Mesodermal cell (in vitro differentiated cells): ENCODE measurements around the gene DLGAP4.

Experiments
- H3K27ac ChIP-seq: 2 replicates; pipeline ENCODE4 v1.7.0; 2013; ENCODE audit warnings: mild to moderate bottlenecking, low read depth, low read length, moderate library complexity; ENCODE audit not compliant: severe bottlenecking
- H3K36me3 ChIP-seq: 2 replicates; pipeline ENCODE4 v1.7.1; 2013; ENCODE audit warnings: mild to moderate bottlenecking, low read length, moderate library complexity; ENCODE audit not compliant: control insufficient read depth, insufficient read depth
- H3K4me1 ChIP-seq: one replicate; pipeline ENCODE4 v1.7.1; 2013; ENCODE audit warnings: mild to moderate bottlenecking, low read length; ENCODE audit not compliant: insufficient read depth, control insufficient read depth, poor library complexity, severe bottlenecking
- H3K4me3 ChIP-seq: 2 replicates; pipeline ENCODE4 v1.7.0; 2013; ENCODE audit warnings: low read length, control low read depth, mild to moderate bottlenecking; ENCODE audit not compliant: insufficient read depth, poor library complexity, severe bottlenecking; ENCODE audit errors: extremely low read depth
- H3K9me3 ChIP-seq: 2 replicates; pipeline ENCODE4 v1.7.1; 2013; ENCODE audit warnings: mild to moderate bottlenecking, low read length, moderate library complexity; ENCODE audit not compliant: control insufficient read depth
- WGBS, 2 experiments: methylation state at CpG; one replicate each; pipeline ENCODE4 v1.1.5; 2013; ENCODE audit warnings: missing lambda C conversion rate in 2 of 2; ENCODE audit not compliant: insufficient coverage in 2 of 2; 5-methylcytosine and 5-hydroxymethylcytosine counted together

Gene DLGAP4

DNA sequence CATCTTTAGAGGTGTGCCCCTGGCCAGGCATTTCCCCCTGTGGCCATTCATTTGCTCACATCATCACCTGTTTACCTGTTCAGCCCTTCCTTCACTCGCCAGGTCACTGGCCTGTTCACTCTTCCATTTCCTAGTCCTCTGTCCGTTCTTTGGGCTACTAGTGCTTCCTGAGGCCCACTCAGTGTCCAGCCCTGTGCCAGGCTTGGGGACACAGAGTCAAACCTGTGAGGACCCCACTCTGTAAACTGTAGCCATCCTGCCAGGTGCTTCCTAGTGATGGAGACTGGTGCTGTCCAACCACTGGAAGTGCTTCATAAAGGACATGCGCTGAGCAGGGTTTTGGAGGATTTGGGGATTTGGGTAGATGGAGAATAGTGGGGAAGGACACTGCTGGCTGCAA lies 3.5 kb downstream of the DLGAP4 start:
- Histone ChIP-seq H3K4me1 (peaks cover 5% of the 10 kb centered on the region), H3K9me3 (no peaks in the 10 kb centered on the region), H3K27ac (no peak overlapping the region), H3K4me3 (no peak overlapping the region), H3K36me3 (no peaks in the 10 kb centered on the region)
- 90 to 93% methylated on average over 2 to 3 of the region's 3 CpGs for WGBS, 2 experiments

DNA sequence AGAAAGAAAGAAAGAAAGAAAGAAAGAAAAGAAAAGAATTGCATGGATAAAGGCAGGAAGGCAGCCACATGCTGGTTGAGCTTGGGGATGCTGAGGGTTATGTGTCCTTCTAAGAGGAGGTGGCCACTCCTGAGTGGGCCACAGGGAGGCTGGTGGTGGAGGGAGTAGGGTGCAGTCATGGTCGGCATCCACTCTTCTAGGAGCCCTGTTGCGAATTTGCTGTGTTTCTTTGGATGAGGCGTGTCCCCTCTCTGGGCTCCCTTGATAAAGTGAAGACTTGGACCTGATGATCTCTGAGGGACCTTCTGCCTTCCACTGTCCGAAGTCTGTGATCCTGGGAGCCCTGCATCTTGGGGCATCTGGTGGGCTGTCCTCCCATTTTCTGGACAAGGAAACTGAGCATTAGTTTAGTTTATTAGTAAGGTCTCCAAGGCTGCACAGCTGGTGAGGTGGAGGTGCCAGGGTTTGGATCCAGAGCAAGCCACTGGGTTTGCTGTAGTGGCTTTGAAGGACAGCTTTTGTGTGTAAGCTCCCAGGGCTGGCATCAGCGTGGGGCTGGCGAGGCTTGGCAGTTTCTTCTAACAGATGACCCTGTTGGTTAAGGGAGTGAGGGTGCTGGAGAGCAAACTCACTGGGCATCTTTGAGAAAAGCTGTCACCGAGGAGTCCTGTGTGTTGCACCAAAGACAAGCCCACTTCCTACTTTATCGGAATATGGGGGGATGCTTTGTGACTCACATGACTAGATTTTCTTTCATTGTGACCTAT lies 4.3 kb downstream of the DLGAP4 start:
- Histone ChIP-seq H3K4me1 (peaks cover 5% of the 10 kb centered on the region), H3K27ac (no peak overlapping the region), H3K4me3 (no peak overlapping the region), H3K36me3 (no peaks in the 10 kb centered on the region), H3K9me3 (no peaks in the 10 kb centered on the region)
- 81 to 84% methylated on average over 7 of the region's 8 CpGs for WGBS, 2 experiments

DNA sequence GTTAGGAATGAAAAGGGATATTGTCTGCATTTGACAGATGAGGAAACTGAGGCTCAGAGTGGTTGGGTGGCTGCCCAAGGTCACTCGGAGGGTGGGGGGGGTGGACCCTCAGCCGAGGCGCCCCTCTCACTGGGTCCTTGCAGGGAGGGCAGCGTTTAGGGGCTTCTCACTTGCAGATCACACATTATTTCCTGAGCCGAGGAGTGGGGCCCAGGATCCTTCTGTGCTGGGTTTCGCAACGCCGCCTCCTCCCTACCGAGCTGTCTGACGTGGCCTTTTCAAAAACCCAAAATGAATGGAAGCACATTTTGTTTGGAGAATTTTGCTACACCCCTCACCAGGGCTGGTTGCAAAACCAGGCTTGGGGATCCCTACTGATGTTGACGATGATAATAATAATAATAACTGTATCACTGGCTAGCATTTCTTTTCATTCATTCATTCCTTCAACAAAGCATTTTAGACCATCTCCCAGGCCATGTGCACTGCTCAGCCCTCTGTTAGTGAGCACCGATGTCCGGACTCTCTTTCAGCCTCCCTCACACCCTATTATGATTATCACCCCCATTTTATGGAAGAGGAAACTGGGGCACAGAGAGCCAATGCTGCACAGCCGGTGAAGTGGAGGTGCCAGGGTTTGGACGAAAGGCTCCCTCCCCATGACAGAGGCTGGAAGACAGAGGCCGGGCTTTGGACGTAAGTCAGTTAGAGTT lies 5.2 kb downstream of the DLGAP4 start:
- 85 to 90% methylated on average over 9 to 13 of the region's 17 CpGs for WGBS, 2 experiments
- Histone ChIP-seq H3K4me3 (no peak overlapping the region), H3K27ac (no peak overlapping the region), H3K9me3 (no peaks in the 10 kb centered on the region), H3K36me3 (no peaks in the 10 kb centered on the region), H3K4me1 (peaks cover 5% of the 10 kb centered on the region)

DNA sequence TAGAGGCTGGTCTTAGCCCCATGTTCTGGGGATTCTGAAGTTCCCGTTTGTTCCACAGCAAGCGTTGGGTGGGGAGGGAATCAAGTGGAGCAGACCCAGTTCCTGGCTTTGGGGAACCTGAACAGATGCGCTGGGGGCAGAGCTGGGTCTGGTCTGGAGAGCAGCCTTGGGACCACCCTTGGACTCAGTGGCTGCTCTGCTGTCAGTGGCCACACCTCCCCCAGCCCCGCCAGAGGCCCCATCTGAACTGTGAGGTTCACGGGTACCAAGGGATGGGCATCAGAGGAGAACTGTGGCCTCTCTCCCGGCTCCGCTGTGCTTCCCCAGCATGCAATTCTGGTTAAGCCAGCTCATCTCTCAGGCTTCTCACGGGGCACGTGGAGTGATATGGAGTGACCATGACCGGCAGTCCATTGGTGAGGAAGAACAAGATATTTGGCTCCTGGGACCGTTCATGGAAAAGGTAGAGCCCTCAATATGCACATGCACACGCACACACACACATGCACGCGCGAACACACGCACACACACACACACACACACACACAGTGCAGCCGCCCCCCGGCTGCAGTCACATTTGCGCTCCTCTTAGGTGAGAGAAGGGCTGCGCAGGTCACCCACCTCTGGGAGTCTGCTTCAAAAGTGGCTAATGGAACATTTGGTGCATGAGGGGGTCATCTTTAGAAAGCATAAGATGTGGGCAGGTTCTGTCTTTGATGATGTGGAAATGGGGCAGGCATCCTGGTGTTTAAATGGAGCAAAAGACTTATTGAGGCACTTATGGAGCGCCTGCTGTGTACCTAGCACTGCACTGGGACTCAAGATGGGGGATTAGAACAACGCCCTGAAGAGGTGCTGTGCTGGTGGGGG lies 6.0 kb downstream of the DLGAP4 start:
- no peaks in the 10 kb centered on the region for H3K9me3 ChIP-seq
- H3K4me1 ChIP-seq = no peaks in the 10 kb centered on the region
- no peak overlapping the region for H3K27ac ChIP-seq
- H3K36me3 ChIP-seq = no peaks in the 10 kb centered on the region
- H3K4me3 ChIP-seq = no peak overlapping the region
- 93 to 94% methylated on average over 17 to 18 of the region's 22 CpGs for WGBS, 2 experiments

DNA sequence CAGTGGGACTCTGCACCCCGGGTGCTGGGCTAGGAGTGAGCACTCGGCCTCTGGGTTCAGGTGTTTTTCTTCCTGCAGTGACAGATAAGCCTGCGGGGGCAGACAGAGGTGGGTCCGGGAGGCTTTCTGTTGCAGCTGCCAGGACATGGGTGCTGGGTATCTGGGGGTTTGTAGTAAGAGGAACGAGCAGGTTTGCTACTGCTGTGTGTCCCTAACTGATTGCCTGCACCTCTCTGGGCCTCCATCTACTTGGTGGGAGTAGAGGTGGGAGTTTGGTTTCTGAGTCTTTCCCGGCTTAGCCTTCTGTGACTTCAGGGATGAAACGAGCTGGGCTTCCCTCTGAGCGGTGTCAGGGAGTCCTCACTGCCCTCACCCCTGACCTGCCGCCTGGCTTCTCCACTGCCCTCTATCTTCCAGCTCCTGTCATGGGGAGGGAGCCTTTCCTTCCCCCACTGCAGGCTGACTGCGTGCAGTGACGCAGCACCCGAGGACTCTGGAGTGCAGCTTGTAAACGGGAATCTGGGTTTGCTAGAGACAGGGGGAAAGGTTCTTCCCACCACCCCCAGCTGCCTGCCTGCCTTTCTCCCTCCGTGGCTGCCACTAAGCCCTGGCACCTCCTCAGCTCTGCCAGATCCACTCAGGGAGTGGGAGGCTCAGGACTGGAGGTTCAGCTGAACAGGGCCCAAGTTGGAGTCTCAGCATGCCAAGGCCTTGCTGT lies 6.7 kb downstream of the DLGAP4 start:
- no peak overlapping the region for H3K27ac ChIP-seq
- WGBS, 2 experiments = 78 to 80% methylated on average over 6 of the region's 14 CpGs
- H3K4me1 ChIP-seq = no peaks in the 10 kb centered on the region
- no peaks in the 10 kb centered on the region for H3K9me3 ChIP-seq
- no peaks in the 10 kb centered on the region for H3K36me3 ChIP-seq
- no peak overlapping the region for H3K4me3 ChIP-seq

DNA sequence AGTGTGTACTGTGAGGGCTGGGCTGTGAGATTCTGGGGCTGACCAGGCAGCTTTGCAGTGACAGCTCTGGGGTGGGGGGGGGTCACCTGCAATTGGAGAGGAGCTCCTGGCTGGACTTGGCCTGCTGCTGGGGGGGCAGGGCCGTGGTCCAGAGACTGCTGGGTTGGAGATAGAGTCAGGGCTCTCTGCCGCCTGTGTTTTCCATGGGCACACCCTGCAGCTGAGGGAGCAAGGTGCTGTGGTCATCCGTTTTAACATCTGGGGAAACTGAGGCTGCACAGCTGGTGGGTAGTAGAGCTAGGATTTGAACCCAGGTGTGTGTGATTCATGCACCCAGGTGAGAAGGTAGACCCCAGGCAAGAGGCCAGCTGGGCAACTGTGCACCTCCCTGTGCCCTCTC lies 7.3 kb downstream of the DLGAP4 start:
- WGBS, 2 experiments = 67 to 79% methylated on average over 1 to 3 of the region's 3 CpGs
- H3K27ac ChIP-seq = no peak overlapping the region
- H3K9me3 ChIP-seq = no peaks in the 10 kb centered on the region
- H3K4me1 ChIP-seq = no peaks in the 10 kb centered on the region
- no peak overlapping the region for H3K4me3 ChIP-seq
- H3K36me3 ChIP-seq = no peaks in the 10 kb centered on the region

DNA sequence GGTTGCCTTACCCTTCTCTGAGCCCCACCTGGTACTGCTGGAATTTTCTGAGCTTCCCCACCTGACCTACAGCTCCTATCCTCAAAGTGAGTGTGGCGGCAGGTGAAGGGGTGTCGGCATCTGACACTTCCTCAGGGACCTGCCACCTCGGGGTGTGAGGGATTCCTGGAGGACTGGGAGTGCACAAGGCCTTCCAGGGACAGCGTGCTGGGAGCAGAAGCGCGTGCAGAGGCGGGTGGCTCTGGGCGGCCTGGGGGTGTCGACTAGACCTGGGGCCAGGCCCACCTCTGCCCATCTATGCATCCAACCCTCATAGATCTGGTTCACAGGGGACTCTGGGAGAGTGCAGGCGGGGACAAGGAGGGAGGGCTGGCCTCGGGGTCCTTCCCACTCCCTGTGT lies 7.8 kb downstream of the DLGAP4 start:
- no peaks in the 10 kb centered on the region for H3K4me1 ChIP-seq
- no peaks in the 10 kb centered on the region for H3K9me3 ChIP-seq
- no peaks in the 10 kb centered on the region for H3K36me3 ChIP-seq
- 81 to 94% methylated on average over 7 of the region's 11 CpGs for WGBS, 2 experiments
- H3K27ac ChIP-seq = no peak overlapping the region
- H3K4me3 ChIP-seq = no peak overlapping the region

DNA sequence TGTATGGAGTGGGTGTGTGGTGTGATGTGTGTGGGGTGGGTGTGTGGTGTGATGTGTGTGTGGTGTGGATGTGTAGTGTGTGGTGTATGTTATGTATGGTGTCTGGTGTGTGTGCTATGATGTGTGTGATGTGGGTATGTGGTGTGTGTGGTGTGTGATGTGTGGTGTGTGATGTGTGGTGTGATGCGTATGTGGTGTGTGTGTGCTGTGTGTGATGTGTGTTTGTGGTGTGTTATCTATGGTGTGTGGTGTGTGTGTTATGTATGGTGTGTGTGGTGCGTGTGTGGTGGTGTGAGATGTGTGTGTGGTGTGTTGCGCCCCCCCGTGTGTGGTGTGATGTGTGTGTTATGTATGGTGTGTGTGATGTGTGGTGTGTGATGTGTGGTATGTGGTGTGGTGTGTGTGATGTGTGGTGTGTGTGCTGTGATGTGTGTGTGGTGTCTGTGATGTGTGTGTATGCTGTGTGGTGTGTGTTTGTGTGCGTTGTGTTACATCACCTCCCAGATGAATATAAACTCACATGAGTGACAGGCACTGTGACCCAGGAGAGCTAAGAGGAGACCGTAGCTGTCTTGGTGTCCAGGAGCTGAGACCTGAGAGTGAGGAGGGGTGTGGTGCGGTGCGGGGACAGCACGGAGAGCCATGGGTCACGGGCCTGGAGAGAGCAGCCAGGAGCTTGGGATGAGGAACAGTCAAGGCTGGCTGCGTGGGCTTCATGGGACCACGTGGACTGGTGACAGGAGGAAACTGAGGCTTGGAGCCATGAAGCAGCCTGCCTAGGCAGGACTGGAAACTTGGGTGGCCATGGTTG lies 8.8 kb downstream of the DLGAP4 start:
- no peaks in the 10 kb centered on the region for H3K9me3 ChIP-seq
- H3K4me3 ChIP-seq = no peak overlapping the region
- no peaks in the 10 kb centered on the region for H3K4me1 ChIP-seq
- 70 to 74% methylated on average over 10 of the region's 12 CpGs for WGBS, 2 experiments
- no peak overlapping the region for H3K27ac ChIP-seq
- H3K36me3 ChIP-seq = no peaks in the 10 kb centered on the region

DNA sequence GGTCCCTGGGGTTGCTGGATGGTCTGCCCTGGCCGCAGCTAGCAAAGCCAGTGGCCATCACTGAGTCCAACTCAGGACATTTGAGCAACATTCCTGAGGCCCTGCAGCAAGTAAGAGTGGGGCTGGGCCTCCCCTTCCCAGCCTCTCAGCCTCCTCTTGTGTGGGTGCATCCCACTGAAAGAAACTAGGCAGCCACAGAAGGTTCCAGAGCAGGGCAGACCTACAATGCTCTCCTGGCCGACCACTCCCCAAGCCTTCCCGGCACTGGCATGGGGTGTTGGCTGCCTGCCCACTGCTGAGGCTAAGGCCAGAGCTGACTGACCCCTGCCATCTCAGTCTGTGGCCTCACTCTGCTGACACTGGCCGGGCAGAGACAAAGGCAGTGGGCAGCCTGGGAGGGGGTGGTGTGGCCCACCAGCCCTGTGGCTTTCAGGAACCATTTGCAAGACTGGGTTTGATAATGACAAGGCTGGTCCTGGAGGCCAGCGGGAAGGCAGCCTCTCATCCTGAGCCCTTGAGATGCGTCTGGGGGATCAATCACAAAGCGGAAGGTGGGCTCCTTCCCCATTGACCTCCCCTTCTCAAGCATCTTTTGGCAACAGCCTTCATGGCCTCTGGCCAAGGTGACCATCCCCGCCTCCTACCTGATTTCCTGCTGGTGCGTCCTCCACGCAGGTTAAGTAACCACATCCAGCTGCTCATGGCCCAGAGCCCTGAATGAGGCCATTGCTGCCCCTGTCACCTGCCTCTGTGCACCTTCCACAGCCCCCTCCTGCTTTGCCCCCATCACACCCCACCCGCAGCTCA lies 9.6 kb downstream of the DLGAP4 start:
- Histone ChIP-seq H3K36me3 (no peaks in the 10 kb centered on the region), H3K4me3 (no peak overlapping the region), H3K9me3 (no peaks in the 10 kb centered on the region), H3K27ac (no peak overlapping the region), H3K4me1 (no peaks in the 10 kb centered on the region)
- WGBS, 2 experiments = 83 to 87% methylated on average over 10 to 11 of the region's 11 CpGs
